PC-9 (cell line): ENCODE data around the gene CCL5. TPM values are rescaled to one million over a fixed set of nuclear protein-coding genes. Genes with fewer than 3 reads are reported as not detected.
A peak's percentile ranks its signal among the peaks of the same experiment; 100 is the strongest.

Source experiments
- BruUV-seq: library from RNA; stranded (reverse); fragments of 400-500 nt; replicated peaks from 2 replicates; lab custom pipeline; 2021; lab: Mats Ljungman, UMichigan
- CTCF ChIA-PET: fragments of 300-600 bp; sonication (Branson Sonifier 250); formaldehyde crosslinking; loops from one replicate; lab custom pipeline; 2022; ENCODE audit warnings: antibody characterized with exemption; lab: Charles Lee
- POLR2A ChIA-PET: fragments of 300-600 bp; sonication (Branson Sonifier 250); formaldehyde crosslinking; loops from one replicate; lab custom pipeline; 2022; ENCODE audit warnings: antibody characterized with exemption; ENCODE audit not compliant: unreplicated experiment; lab: Charles Lee
- DNase-seq, 2 experiments: peaks; one replicate each; pipeline versions ENCODE4 v3.0.0 to v3.0.0-alpha.2; 2015 to 2022; ENCODE audit warnings: mixed read lengths in 1 of 2
- H2AFZ ChIP-seq: fragments of 200-600 bp; sonication (generic); 2 replicates; pipeline ENCODE4 v1.8.1; 2017; ENCODE audit warnings: antibody characterized with exemption
- H3F3A ChIP-seq: fragments of 200-600 bp; sonication (generic); 2 replicates; pipeline ENCODE4 v1.8.1; 2017; ENCODE audit warnings: antibody characterized with exemption, mild to moderate bottlenecking, low read depth; ENCODE audit not compliant: insufficient read depth
- H3K27ac ChIP-seq: fragments of 200-600 bp; sonication (generic); 2 replicates; pipeline ENCODE4 v1.6.1; 2016; ENCODE audit warnings: mixed run types
- H3K27me3 ChIP-seq: fragments of 200-600 bp; sonication (generic); 2 replicates; pipeline ENCODE4 v1.6.1; 2016; ENCODE audit warnings: low read depth, mixed run types; ENCODE audit not compliant: insufficient read depth
- H3K36me3 ChIP-seq: fragments of 200-600 bp; sonication (generic); 2 replicates; pipeline ENCODE4 v1.6.1; 2016; ENCODE audit warnings: low read depth, mixed run types
- H3K4me1 ChIP-seq: fragments of 200-600 bp; sonication (generic); replicated peaks from 2 replicates; pipeline ENCODE4 v1.6.1; 2016; ENCODE audit warnings: mixed run types; ENCODE audit not compliant: insufficient read depth
- H3K4me2 ChIP-seq: fragments of 200-600 bp; sonication (generic); 2 replicates; pipeline ENCODE4 v1.6.1; 2017; ENCODE audit warnings: mixed run types
- H3K4me3 ChIP-seq: fragments of 200-600 bp; sonication (generic); 2 replicates; pipeline ENCODE4 v1.6.1; 2016; ENCODE audit warnings: mixed run types
- H3K79me2 ChIP-seq: fragments of 200-600 bp; sonication (generic); 2 replicates; pipeline ENCODE4 v1.6.1; 2017; ENCODE audit warnings: low read depth, mixed run types
- H3K9me2 ChIP-seq: fragments of 200-600 bp; sonication (generic); 2 replicates; pipeline ENCODE4 v1.8.1; 2017; ENCODE audit warnings: mild to moderate bottlenecking; ENCODE audit not compliant: insufficient read depth
- H3K9me3 ChIP-seq: fragments of 200-600 bp; sonication (generic); 2 replicates; pipeline ENCODE4 v1.8.1; 2016; ENCODE audit warnings: low read depth; ENCODE audit not compliant: insufficient read depth
- H4K20me1 ChIP-seq: fragments of 200-600 bp; sonication (generic); 2 replicates; pipeline ENCODE4 v1.8.1; 2017; ENCODE audit not compliant: insufficient read depth
- CTCF ChIP-seq: fragments of 200-600 bp; sonication (generic); conservative IDR thresholded peaks from 2 replicates; pipeline ENCODE4 v1.6.1; 2017; ENCODE audit warnings: mixed run types, antibody characterized with exemption, mild to moderate bottlenecking, moderate library complexity
- EZH2 ChIP-seq: fragments of 200-600 bp; sonication (generic); IDR thresholded peaks from 2 replicates; pipeline ENCODE4 v1.8.0; 2017; ENCODE audit warnings: antibody characterized with exemption, low read depth
- intact Hi-C: fragments of 100-400 bp; cut with micrococcal nuclease; formaldehyde crosslinking; loops from one replicate; pipeline ENCODE4 v1.10.0; 2022; ENCODE audit not compliant: unreplicated experiment
- total RNA-seq: library from RNA; stranded (reverse); gene quantifications from 2 replicates; pipeline ENCODE4 v1.2.3, GENCODE V29; 2021

CCL5 gene
- total RNA-seq, 1 experiment from 2014 or later, result not detected

- H4K20me1 ChIP-seq, result no peaks in the 10 kb centered on the region
- intact Hi-C loops, result no loop called here
- no peaks in the 10 kb centered on the region for H3F3A ChIP-seq
- no peak overlapping the region for H3K4me2 ChIP-seq
- BruUV-seq, result no TSS peak
- no peaks in the 10 kb centered on the region for H3K9me2 ChIP-seq
- no peaks in the 10 kb centered on the region for H3K79me2 ChIP-seq
- no peak for TF ChIP-seq CTCF
- TF ChIP-seq EZH2, result no peak
- no peaks in the 10 kb centered on the region for H3K36me3 ChIP-seq
- no peak overlapping the region for H3K27ac ChIP-seq
- H3K9me3 ChIP-seq, result no peaks in the 10 kb centered on the region
- H3K4me1 ChIP-seq, result no peaks in the 10 kb centered on the region
- H3K27me3 ChIP-seq, result no peaks in the 10 kb centered on the region
- POLR2A ChIA-PET, result interaction anchor here (0.6 kb wide), 1 partner anchor 32 kb away, joined by 17 read pairs; no protein-coding TSS in a partner anchor
- CTCF ChIA-PET, result no interaction called here
- peak in 1 of 2 experiments; percentile 18 for DNase-seq
- H2AFZ ChIP-seq, result no peak overlapping the region
- H3K4me3 ChIP-seq, result no peak overlapping the region
Observed at GRCh38 chr17:35889818-35890773, 9.9 kb upstream of the CCL5 start.

GRCh38 chr17:35889241-35889640 lies 9.1 kb upstream of the CCL5 start:
- no peak overlapping the region for H3K4me3 ChIP-seq
- no peaks in the 10 kb centered on the region for H3K9me2 ChIP-seq
- H3K4me1 ChIP-seq, result no peaks in the 10 kb centered on the region
- no peak for DNase-seq
- no peaks in the 10 kb centered on the region for H3K79me2 ChIP-seq
- H3K27ac ChIP-seq, result no peak overlapping the region
- H3K9me3 ChIP-seq, result no peaks in the 10 kb centered on the region
- no TSS peak for BruUV-seq
- intact Hi-C loops, result no loop called here
- ChIA-PET CTCF (no interaction called here), POLR2A (no interaction called here)
- no peak for TF ChIP-seq CTCF
- TF ChIP-seq EZH2, result no peak
- no peak overlapping the region for H3K4me2 ChIP-seq
- no peak overlapping the region for H2AFZ ChIP-seq
- no peaks in the 10 kb centered on the region for H4K20me1 ChIP-seq
- H3K27me3 ChIP-seq, result no peaks in the 10 kb centered on the region
- H3K36me3 ChIP-seq, result no peaks in the 10 kb centered on the region
- no peaks in the 10 kb centered on the region for H3F3A ChIP-seq

GRCh38 chr17:35878361-35878760 lies 1.8 kb downstream of the CCL5 start:
- Histone ChIP-seq H3K36me3 (no peaks in the 10 kb centered on the region), H3K4me1 (no peaks in the 10 kb centered on the region), H3K4me2 (no peak overlapping the region), H3K27me3 (no peaks in the 10 kb centered on the region), H4K20me1 (no peaks in the 10 kb centered on the region), H3K79me2 (no peaks in the 10 kb centered on the region), H3K4me3 (no peak overlapping the region), H3K27ac (no peak overlapping the region), H3F3A (no peaks in the 10 kb centered on the region), H3K9me2 (no peaks in the 10 kb centered on the region), H2AFZ (no peak overlapping the region), H3K9me3 (no peaks in the 10 kb centered on the region)
- POLR2A ChIA-PET, result no interaction called here
- intact Hi-C loops, result no loop called here
- TF ChIP-seq EZH2, result no peak
- TF ChIP-seq CTCF, result no peak
- CTCF ChIA-PET, result no interaction called here
- BruUV-seq, result no TSS peak
- DNase-seq, result no peak
